Type B pancreatic cell (in vitro differentiated cells): Measurements from ENCODE around the gene LHB. TPM values are rescaled to one million over a fixed set of nuclear protein-coding genes. Genes with fewer than 3 reads are reported as not detected.
"Not testable (repeated sequence)": the region's sequence is repeated elsewhere in the genome, so short reads cannot be mapped to it uniquely, and the experiment has no call there.

ENCODE experiments used
- DNase-seq: peaks from one replicate; pipeline ENCODE4 v3.0.0; 2021; ENCODE audit warnings: mixed read lengths; ENCODE audit not compliant: unreplicated experiment; ENCODE audit errors: extremely low spot score
- H3K27ac Mint-ChIP-seq: 2 replicates; pipeline ENCODE4 v1.8.0; 2021; ENCODE audit warnings: mild to moderate bottlenecking, mixed read lengths
- H3K27me3 Mint-ChIP-seq: 2 replicates; pipeline ENCODE4 v1.8.0; 2021; ENCODE audit warnings: mixed read lengths
- H3K36me3 Mint-ChIP-seq: 2 replicates; pipeline ENCODE4 v1.8.0; 2021; ENCODE audit warnings: mixed read lengths
- H3K4me1 Mint-ChIP-seq: one replicate; pipeline ENCODE4 v1.8.0; 2021; ENCODE audit warnings: mixed read lengths; ENCODE audit not compliant: unreplicated experiment
- H3K4me3 Mint-ChIP-seq: 2 replicates; pipeline ENCODE4 v1.8.0; 2021; ENCODE audit warnings: mild to moderate bottlenecking, mixed read lengths
- H3K9me3 Mint-ChIP-seq: 2 replicates; pipeline ENCODE4 v1.8.0; 2021; ENCODE audit warnings: mixed read lengths
- total RNA-seq: library from RNA; stranded (reverse); gene quantifications from 2 replicates; pipeline ENCODE4 v1.2.1, GENCODE V29; 2021; ENCODE audit warnings: low replicate concordance
- TF ChIP-seq, protein P1 (sequence below): fragments of 200-600 bp; sonication (generic); conservative IDR thresholded peaks from 2 replicates; pipeline ENCODE4 v1.5.0; 2021; ENCODE audit warnings: antibody characterized with exemption, mild to moderate bottlenecking

LHB gene
- total RNA-seq, 1 donor from 2014 or later = not detected

- no peaks in the 10 kb centered on the region for H3K36me3 Mint-ChIP-seq
These were observed 44.1 kb upstream of the LHB start for GRCh38 chr19:49061000-49061399.

DNA sequence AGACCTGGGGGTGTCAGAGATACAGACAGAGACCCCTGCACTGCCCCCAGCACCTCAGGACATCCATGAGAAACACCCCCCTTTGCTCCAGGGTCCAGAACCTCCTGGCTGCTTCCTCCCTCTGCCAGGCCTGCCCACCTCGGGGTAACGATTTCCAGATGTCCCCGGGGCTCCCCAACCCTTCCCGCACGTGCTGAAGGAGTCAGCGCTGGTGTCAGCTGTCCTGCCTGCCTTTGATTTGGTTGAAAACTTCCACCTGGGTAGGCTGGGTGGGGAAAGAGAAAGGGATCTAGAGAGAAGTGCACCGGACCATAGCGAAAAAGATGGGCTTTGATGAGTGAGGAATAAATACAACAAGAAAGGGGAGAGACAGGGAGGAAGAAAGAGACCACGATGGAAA, 42.2 kb upstream of the LHB start:
- TF ChIP-seq, protein P1, sequence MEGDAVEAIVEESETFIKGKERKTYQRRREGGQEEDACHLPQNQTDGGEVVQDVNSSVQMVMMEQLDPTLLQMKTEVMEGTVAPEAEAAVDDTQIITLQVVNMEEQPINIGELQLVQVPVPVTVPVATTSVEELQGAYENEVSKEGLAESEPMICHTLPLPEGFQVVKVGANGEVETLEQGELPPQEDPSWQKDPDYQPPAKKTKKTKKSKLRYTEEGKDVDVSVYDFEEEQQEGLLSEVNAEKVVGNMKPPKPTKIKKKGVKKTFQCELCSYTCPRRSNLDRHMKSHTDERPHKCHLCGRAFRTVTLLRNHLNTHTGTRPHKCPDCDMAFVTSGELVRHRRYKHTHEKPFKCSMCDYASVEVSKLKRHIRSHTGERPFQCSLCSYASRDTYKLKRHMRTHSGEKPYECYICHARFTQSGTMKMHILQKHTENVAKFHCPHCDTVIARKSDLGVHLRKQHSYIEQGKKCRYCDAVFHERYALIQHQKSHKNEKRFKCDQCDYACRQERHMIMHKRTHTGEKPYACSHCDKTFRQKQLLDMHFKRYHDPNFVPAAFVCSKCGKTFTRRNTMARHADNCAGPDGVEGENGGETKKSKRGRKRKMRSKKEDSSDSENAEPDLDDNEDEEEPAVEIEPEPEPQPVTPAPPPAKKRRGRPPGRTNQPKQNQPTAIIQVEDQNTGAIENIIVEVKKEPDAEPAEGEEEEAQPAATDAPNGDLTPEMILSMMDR = no peak
- DNase-seq = no peak
- Mint-ChIP-seq H3K4me1 (peaks cover 15% of the 10 kb centered on the region), H3K36me3 (no peaks in the 10 kb centered on the region), H3K4me3 (peak overlapping the region; percentile 6), H3K27me3 (peaks cover 31% of the 10 kb centered on the region), H3K9me3 (no peaks in the 10 kb centered on the region), H3K27ac (no peak overlapping the region)

More at GRCh38 chr19:49061000-49061399, 44.1 kb upstream of the LHB start:
- Mint-ChIP-seq H3K27me3 (peaks cover 35% of the 10 kb centered on the region), H3K4me3 (no peak overlapping the region), H3K4me1 (peaks cover 22% of the 10 kb centered on the region), H3K9me3 (no peaks in the 10 kb centered on the region), H3K27ac (peak overlapping the region; percentile 15)
- no peak for DNase-seq
- TF ChIP-seq, protein P1 = no peak

DNA sequence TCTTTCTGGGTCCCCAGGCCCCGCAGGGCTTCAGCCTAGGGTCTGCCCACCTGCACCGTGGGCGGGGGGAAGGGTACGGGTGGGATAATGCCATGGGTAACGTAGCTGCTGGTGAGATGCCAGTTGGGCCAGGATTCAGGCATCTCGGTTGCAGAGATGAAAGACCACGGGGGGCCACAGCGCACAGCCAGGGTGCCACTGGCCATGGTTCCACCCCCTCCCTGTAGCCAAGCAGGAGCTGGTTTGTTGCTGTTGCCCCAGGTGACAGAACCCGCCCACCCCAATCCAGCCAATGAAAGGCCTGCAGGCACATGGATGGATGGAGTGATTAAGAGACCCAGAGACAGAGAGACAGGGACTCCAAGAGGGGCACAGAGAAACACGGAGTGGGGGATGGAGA, 41.7 kb upstream of the LHB start:
- Mint-ChIP-seq H3K27me3 (peaks cover 31% of the 10 kb centered on the region), H3K4me3 (no peak overlapping the region)

DNA sequence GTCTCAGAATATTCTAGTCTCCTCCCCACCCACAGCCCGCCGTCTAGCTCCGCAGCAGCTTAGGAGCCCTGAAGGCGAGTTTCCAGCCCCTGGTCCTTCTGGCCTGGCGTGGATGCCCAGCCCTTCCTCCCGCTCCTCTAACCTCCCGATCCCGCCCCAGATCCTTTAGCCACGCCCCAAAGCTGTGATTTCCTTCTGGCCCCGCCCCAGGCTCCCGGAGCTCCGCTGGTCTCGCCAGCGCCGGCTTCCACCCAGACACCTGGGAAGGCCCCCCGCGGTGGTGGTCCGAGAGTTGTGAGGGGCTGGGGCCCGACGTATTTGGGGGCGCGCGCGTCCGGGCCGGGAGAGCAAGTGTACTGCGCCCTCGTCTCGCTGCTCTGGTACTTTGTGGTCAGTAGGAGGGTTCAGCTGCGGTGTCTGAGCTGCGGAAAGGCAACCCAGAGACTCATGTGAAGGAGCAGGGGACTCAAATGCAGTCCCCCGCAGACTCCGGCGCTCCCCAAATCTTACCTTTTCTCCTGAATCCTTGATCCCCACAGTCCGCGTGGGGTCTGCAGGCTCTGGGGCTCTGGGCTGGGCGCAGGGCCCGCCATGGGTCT, 40.8 kb upstream of the LHB start, which contains the start of gene CGB7:
Gene CGB7 (minus strand): TSS at position 114 of the 599 bp plus-strand sequence. CDS start 2,374 bp downstream, outside the sequence.
- H3K27me3 Mint-ChIP-seq = peaks cover 31% of the 10 kb centered on the region
- TF ChIP-seq, protein P1 = no peak
- H3K4me3 Mint-ChIP-seq = peak within 1 kb of the TSS; percentile 87
- no peaks in the 10 kb centered on the region for H3K36me3 Mint-ChIP-seq
- H3K27ac Mint-ChIP-seq = peak within 1 kb of the TSS; percentile 62
- H3K4me1 Mint-ChIP-seq = peaks cover 15% of the 10 kb centered on the region
- peak; percentile 72 for DNase-seq
- H3K9me3 Mint-ChIP-seq = no peaks in the 10 kb centered on the region

More for the DNA sequence above, 41.7 kb upstream of the LHB start:
- TF ChIP-seq, protein P1 = no peak
- no peak for DNase-seq
- H3K4me1 Mint-ChIP-seq = peaks cover 15% of the 10 kb centered on the region
- no peak overlapping the region for H3K27ac Mint-ChIP-seq
- H3K9me3 Mint-ChIP-seq = no peaks in the 10 kb centered on the region
- no peaks in the 10 kb centered on the region for H3K36me3 Mint-ChIP-seq

DNA sequence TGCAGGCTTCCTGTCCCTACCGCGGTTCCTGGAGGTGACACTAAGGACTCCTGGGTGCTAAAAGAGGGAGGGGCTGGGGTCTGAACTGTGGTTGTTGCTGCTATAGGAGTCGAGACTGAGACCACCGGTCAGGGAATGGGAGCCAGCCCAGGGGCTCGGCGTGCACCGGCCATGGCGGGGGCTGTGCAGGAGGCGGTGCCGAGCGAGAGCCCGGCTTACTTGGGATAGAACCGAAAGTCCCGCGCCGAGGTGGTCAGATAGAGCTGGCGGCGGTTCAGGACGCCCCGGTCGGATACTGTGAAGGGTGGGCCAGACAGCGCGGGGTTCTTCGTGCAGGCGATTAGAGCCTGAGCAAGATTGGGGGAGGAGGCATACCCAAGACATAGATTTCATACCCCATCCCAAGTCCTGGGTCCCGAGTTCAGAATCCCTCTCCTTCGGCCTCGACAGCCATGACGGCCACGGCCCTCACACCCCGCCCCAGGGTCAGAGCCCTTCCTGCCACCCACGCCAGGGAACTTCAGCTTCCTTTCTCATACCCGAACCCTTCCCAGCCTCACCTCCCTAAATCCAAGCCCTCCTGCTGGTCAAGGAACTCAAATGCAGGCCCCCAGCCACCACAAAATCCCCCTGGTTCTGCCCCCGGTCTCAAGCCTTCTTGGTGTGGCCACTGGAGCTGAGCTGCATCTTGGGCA, 40.2 kb upstream of the LHB start:
- Mint-ChIP-seq H3K27ac (peak overlapping the region; percentile 62), H3K4me1 (peaks cover 15% of the 10 kb centered on the region), H3K27me3 (peaks cover 31% of the 10 kb centered on the region), H3K4me3 (peak overlapping the region; percentile 87)
- H3K9me3 Mint-ChIP-seq, DNase-seq, H3K36me3 Mint-ChIP-seq: not testable (repeated sequence)
